ENCODE data around the gene RGS6.

The RGS6 gene

GRCh38 chr14:72305561-72305960, 373.3 kb downstream of the RGS6 start:
- DNase-seq (ENCODE audit: low read depth in 1 of 2, low spot score in 1 of 2): no peak

DNA sequence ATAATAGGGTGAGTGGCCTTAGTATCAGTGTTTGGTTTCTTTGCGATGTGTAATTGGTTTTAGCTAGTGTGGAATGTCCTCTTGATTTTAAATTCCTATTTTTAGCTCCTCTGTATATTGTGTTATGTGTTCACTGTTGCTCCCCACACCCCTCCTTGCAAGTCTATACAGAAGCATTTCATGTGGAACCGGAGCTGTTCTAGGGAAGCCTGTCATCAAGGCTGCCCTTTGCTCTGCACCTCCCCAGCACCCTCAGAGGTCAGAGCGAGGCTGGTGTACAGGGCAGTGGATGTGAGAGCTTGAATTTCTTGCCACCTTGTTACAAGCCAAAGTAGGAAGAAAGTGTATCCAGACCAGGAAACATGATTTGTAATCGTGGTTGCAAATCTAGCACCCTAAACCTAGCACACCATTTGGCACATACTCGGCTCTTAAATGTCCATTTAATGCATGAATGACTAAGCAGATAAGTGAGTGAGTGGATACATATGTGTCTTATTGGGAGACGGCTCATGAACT, 376.8 kb downstream of the RGS6 start:
- DNase-seq (ENCODE audit: low read depth in 1 of 2, low spot score in 1 of 2): no peak

DNA sequence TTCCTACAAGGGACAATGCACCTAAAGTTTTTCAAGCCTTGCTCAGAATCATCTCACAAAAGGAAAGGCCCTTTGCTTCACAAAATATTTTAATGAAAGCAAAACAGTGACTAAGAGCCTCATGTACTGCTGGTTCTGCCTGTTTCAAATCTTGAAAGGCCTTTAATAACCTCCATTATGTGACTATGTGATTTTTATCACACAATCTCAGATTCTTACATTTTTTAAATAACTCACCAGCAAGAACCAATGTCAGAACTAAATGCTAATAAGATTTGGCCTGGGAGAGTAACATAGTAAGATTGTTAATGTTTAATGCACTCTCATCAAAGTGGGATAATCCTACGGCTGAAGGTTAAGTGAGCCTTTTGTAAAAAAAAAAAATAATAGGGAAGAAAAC, 378.9 kb downstream of the RGS6 start:
- no peak for DNase-seq (ENCODE audit: low read depth in 1 of 2, low spot score in 1 of 2)

DNA sequence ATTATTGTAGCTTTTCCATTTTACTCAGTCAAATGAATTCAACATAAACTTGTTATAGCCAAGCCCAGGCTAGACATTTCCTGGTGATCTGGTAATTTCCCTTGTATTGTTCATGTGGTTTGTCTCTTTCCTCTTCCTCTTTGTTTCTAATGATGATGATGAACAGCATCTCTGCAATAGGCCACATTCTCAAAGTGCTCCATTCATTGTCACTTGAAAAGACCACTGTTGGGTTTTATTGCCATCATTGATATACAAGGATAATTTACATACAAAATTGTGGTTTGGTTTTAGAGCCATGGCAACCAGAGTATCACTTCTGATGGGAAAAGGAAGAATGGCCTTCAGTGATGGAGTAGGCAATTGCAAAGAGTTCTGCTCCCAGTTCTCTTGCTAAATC, 379.3 kb downstream of the RGS6 start:
- no peak for DNase-seq (ENCODE audit: low read depth in 1 of 2, low spot score in 1 of 2)

DNA sequence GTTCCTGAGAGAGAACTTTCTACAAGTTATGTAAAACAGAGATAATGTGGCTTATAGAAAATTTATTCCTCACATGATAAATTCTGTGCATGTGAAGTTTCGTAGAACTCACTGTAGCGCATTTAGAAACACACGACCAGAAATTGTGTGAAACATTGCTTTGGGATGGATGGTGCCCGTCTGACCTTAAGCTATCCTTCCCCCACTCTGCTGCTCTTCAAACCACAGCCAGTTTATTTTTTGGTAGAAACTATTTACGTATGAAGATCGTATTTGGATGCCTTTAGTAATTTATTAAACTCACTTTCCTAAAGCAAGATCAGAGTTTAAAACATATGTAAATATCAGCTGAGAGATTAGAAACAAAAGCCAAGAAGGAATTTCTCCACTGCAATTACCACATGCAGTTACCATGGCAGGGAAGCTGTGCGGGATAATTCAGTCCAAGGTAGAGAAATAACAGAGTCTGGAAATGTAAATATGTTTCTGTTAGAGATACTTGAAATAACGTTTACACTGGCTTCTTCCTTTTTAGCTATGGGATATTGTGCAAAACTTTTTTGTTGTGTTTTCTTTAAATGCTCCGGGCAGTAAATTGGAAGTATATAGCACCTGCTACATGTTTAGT, 382.7 kb downstream of the RGS6 start:
- DNase-seq (ENCODE audit: low read depth in 1 of 2, low spot score in 1 of 2): no peak

DNA sequence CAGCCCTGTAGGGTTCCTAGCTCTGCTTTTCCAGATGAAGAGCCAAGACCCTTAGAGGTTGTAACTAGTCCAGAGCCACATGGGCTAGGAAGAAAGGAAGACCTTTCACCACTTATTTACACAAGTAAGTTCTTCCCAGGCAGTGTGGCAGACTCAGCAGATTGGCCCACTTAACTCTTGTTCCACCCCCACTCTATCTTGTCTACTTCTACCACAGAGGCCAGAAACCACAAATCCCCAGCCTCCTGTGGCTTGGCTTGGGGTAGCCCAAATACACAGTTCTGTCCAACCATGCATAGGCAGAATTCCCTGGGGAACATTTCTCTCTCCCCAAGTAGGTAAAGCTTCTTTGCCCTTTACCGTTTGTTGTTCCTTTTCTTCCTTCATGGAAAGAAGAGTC, 383.5 kb downstream of the RGS6 start:
- no peak for DNase-seq (ENCODE audit: low read depth in 1 of 2, low spot score in 1 of 2)

GRCh38 chr14:72318648-72319047, 386.4 kb downstream of the RGS6 start:
- no peak for DNase-seq (ENCODE audit: low read depth in 1 of 2, low spot score in 1 of 2)

GRCh38 chr14:72332046-72332445, 399.8 kb downstream of the RGS6 start:
- DNase-seq (ENCODE audit: low read depth in 1 of 2, low spot score in 1 of 2): no peak

DNA sequence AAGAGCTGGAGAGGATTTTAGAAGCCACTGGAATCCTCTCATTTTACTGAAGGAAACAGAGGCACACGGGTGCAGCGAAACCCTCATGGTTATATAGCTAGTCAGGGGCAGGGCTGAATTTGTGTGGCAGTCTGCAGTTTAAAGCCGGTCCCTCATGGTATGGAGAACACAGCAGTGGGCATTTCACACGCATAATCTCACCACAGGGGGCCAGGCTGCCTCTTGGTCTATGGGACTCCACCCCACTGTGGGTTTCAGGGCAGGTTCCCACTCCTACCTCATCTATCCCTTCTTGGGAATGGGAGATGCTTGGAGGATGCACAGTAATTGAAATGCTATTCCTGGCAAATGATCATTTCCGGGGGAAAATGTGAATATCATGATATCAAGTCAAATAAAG, 400.6 kb downstream of the RGS6 start:
- DNase-seq (ENCODE audit: low read depth in 1 of 2, low spot score in 1 of 2): no peak

DNA sequence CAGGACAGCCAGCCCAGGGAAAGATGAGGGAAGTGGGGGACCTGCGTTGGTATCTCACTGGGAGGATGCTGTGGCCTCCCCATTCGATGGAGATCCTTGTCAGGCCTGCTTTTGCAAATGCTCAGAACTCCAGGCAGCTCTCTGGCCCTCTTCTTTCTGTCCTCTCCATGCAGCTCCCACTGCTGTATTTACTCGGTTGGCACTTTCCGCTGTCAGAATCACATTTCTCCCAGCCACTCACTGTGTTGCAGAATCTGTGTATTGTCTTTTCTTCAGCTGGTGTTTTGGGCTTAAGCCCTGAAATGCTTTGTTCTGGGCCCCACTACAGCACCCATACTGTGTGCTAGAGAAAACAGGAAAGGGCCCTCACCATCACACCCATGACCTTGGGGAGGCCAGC, 401.1 kb downstream of the RGS6 start:
- no peak for DNase-seq (ENCODE audit: low read depth in 1 of 2, low spot score in 1 of 2)

- DNase-seq (ENCODE audit: low read depth in 1 of 2, low spot score in 1 of 2): no peak
These were observed 404.2 kb downstream of the RGS6 start for GRCh38 chr14:72336311-72336980.

- DNase-seq (ENCODE audit: low read depth in 1 of 2, low spot score in 1 of 2): no peak
These were observed 409.0 kb downstream of the RGS6 start for GRCh38 chr14:72341237-72341636.

DNA sequence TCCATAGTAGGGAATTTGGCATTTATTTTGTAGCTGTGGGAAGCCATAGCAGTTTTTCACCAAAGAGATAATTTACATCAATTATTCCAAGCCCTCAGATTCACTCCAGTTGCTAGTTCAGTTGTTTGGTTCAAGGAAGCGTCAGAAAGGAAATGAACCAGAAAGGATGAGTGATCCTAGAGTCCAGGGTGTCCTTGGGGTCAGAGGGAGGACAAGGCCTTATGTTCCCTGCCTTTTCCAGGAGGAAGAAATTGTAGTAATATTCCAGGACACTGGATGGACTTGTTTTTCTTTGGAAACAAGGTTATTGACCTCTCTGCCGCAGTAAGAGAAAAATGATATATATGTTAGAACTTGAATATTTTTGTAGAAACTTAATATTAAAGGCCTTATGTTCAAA, 409.5 kb downstream of the RGS6 start:
- no peak for DNase-seq (ENCODE audit: low read depth in 1 of 2, low spot score in 1 of 2)

GRCh38 chr14:72347118-72347517, 414.9 kb downstream of the RGS6 start:
- DNase-seq (ENCODE audit: low read depth in 1 of 2, low spot score in 1 of 2): no peak

DNA sequence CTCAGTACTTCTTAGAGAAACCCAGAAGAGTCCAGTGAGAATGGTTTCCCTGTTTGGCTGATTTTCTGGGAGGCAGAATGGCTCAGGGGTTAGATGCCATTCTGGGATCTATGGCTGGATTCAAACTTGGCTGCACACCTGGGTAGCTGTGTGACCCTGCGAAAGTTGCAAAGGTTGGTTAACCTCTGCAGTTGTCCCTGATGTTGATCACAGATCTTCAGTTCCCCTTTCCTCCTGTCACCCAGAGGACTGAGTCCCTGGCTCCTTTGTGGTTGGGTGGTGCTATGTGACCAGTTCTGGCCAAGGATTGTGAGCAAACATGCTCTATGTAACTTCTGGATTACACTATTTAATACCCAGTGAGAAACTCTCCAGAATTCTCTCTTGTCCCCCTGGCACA, 418.0 kb downstream of the RGS6 start:
- DNase-seq (ENCODE audit: low read depth in 1 of 2, low spot score in 1 of 2): no peak

DNA sequence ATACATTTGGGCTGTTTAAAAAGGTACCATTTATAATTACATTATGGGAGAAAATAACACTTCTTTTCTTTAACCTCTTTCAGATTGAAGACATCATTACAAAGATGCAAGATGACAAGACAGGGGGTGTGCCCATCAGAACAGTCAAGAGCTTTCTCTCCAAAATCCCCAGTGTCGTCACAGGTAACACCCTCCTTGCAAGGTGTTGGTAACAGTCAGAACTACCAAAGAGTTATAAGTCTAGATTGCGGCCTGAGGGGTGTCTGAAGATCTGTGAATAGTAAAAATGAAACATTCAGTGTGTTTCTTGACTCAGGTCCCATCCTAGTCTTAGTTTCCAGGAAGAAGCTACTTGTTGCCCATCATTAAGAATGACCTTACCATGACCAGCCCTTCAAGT, 419.8 kb downstream of the RGS6 start:
- no peak for DNase-seq (ENCODE audit: low read depth in 1 of 2, low spot score in 1 of 2)

GRCh38 chr14:72366619-72367018, 434.4 kb downstream of the RGS6 start:
- DNase-seq (ENCODE audit: low read depth in 1 of 2, low spot score in 1 of 2): no peak

GRCh38 chr14:72369106-72369505, 436.9 kb downstream of the RGS6 start:
- no peak for DNase-seq (ENCODE audit: low read depth in 1 of 2, low spot score in 1 of 2)

- DNase-seq (ENCODE audit: low read depth in 1 of 2, low spot score in 1 of 2): no peak
These were observed 444.8 kb downstream of the RGS6 start for GRCh38 chr14:72377016-72377415.

DNA sequence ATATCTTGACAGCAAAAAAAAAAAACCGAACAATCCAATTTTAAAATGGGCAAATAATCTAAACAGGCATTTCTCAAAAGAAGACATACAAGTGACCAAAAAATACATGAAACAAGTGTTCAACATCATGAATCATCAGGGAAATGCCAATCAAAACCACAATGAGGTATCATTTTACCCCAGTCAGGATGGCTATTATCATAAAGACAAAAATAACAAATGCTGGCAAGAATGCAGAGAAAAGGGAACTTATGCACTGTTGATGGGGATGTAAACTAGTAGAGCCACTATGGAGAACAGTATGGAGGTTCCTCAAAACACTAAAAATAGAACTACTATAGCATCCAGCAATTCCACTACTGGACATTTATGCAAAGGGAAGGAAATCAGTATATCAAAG, 448.2 kb downstream of the RGS6 start:
- DNase-seq (ENCODE audit: low read depth in 1 of 2, low spot score in 1 of 2): no peak

GRCh38 chr14:72383865-72384264, 451.6 kb downstream of the RGS6 start:
- no peak for DNase-seq (ENCODE audit: low read depth in 1 of 2, low spot score in 1 of 2)

DNA sequence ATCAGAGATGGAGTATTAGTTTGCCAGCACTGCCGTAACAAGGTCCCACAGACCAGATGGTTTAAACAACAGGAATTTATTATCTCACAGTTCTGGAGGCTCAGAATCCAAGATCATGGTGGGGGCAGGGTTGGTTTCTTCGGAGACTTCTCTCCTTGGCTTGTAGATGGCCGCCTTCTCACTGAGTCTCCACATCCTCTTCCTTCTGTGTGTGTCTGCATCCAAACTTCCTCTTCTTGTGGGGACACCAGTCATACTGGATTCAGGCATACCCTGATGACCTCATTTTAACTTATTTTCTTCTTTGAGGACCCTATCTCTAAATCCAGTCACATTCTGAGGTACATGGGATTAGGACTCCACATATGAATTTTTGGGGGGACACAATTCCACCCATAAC, 455.5 kb downstream of the RGS6 start:
- no peak for DNase-seq (ENCODE audit: low read depth in 1 of 2, low spot score in 1 of 2)

DNA sequence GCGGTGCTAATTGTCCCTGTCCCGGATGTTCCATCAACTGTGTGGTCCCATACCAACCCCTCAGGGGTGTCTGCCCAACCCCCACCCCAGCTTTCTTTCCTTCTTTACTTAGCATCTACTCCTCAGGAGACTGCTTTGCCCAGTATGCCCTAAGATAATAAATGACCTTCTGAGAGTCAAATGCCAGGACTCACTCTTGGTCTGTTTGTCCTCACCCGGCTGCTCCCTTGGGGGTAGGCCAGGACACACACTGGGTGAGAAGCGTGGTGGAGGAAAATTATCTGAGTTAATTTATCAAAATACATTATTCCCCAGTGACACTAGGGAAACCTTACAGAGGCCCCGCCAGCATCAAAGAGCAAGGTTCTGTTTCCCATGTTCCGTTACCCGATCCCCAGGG, 457.0 kb downstream of the RGS6 start:
- DNase-seq (ENCODE audit: low read depth in 1 of 2, low spot score in 1 of 2): no peak

Measured in stimulated activated CD4-positive, alpha-beta T cell treated with anti-CD3 and anti-CD28 coated beads, Interleukin-15, amount 100 ng/mL, for 1 hour (primary cell).